Neural cell (in vitro differentiated cells): ENCODE results near the gene MEGF9. TPM values are rescaled to one million over a fixed set of nuclear protein-coding genes. Genes with fewer than 3 reads are reported as not detected.

ENCODE experiments used
- H2AFZ ChIP-seq: fragments of 200-600, 300-800 bp; sonication (generic), shearing (Covaris generic); 2 replicates; pipeline ENCODE4 v1.6.0; 2014; ENCODE audit warnings: low read depth, mild to moderate bottlenecking, antibody characterized with exemption, low read length, moderate library complexity
- H3F3A ChIP-seq: fragments of 200-600 bp; shearing (Covaris generic); 2 replicates; pipeline ENCODE4 v1.6.1; 2016; ENCODE audit warnings: mild to moderate bottlenecking, moderate library complexity, mixed read lengths, antibody characterized with exemption, low read length; ENCODE audit not compliant: insufficient read depth, poor library complexity, severe bottlenecking
- H3K27ac ChIP-seq: fragments of 200-600, 300-800 bp; sonication (generic), shearing (Covaris generic); 2 replicates; pipeline ENCODE4 v1.5.1; 2014; ENCODE audit warnings: mild to moderate bottlenecking, low read length, moderate library complexity
- H3K27me3 ChIP-seq: fragments of 300-800, 200-600 bp; sonication (generic), shearing (Covaris generic); 2 replicates; pipeline ENCODE4 v1.6.0; 2014; ENCODE audit warnings: mild to moderate bottlenecking, low read depth, low read length, moderate library complexity; ENCODE audit not compliant: insufficient read depth
- H3K36me3 ChIP-seq: fragments of 300-800, 200-600 bp; sonication (generic), shearing (Covaris generic); 2 replicates; pipeline ENCODE4 v1.5.1; 2014; ENCODE audit warnings: mild to moderate bottlenecking, antibody characterized with exemption, low read length, moderate library complexity; ENCODE audit not compliant: insufficient read depth
- H3K4me2 ChIP-seq: fragments of 300-800, 200-600 bp; sonication (generic), shearing (Covaris generic); 2 replicates; pipeline ENCODE4 v1.6.0; 2014; ENCODE audit warnings: mild to moderate bottlenecking, low read length
- H3K4me3 ChIP-seq: fragments of 300-800, 200-600 bp; sonication (generic), shearing (Covaris generic); 2 replicates; pipeline ENCODE4 v1.5.1; 2014; ENCODE audit warnings: mild to moderate bottlenecking, low read length, moderate library complexity
- H3K79me2 ChIP-seq: fragments of 200-600 bp; shearing (Covaris generic); replicated peaks from 2 replicates; pipeline ENCODE4 v1.6.0; 2014; ENCODE audit warnings: mild to moderate bottlenecking, low read length, moderate library complexity; ENCODE audit not compliant: insufficient read depth
- H3K9ac ChIP-seq: fragments of 300-800, 200-600 bp; sonication (generic), shearing (Covaris generic); 2 replicates; pipeline ENCODE4 v1.6.1; 2016; ENCODE audit warnings: mild to moderate bottlenecking, low read length, mixed read lengths
- H3K9me2 ChIP-seq: fragments of 200-600 bp; shearing (Covaris generic); 2 replicates; pipeline ENCODE4 v1.6.1; 2016; ENCODE audit warnings: mild to moderate bottlenecking, low read length, mixed read lengths; ENCODE audit not compliant: insufficient read depth
- H3K9me3 ChIP-seq: fragments of 200-600, 300-800 bp; sonication (generic), shearing (Covaris generic); 2 replicates; pipeline ENCODE4 v1.6.1; 2016; ENCODE audit warnings: mild to moderate bottlenecking, mixed run types, low read length, moderate library complexity, mixed read lengths
- H4K20me1 ChIP-seq: fragments of 200-600 bp; shearing (Covaris generic); 2 replicates; pipeline ENCODE4 v1.6.1; 2016; ENCODE audit warnings: mild to moderate bottlenecking, mixed run types; ENCODE audit not compliant: insufficient read depth
- EP300 ChIP-seq: fragments of 450-650 bp; conservative IDR thresholded peaks from 2 replicates; pipeline ENCODE4 v1.6.1; 2014; ENCODE audit warnings: antibody characterized with exemption, mild to moderate bottlenecking, moderate library complexity; ENCODE audit not compliant: poor library complexity, severe bottlenecking
- EZH2 ChIP-seq: fragments of 200-600, 300-800 bp; shearing (Covaris generic), sonication (generic); IDR thresholded peaks from 2 replicates; pipeline ENCODE4 v1.6.1; 2014; ENCODE audit warnings: antibody characterized with exemption, low read length, borderline replicate concordance, mild to moderate bottlenecking; ENCODE audit not compliant: insufficient read depth, poor library complexity, severe bottlenecking
- MXI1 ChIP-seq: fragments of 450-650 bp; conservative IDR thresholded peaks from 2 replicates; pipeline ENCODE4 v1.6.1; 2014; ENCODE audit warnings: antibody characterized with exemption, mild to moderate bottlenecking; ENCODE audit not compliant: poor library complexity, severe bottlenecking
- POLR2AphosphoS5 ChIP-seq: IDR thresholded peaks from 2 replicates; pipeline ENCODE4 v1.6.1; 2012
- RAD21 ChIP-seq: fragments of 450-650 bp; conservative IDR thresholded peaks from 2 replicates; pipeline ENCODE4 v1.6.1; 2014; ENCODE audit warnings: antibody characterized with exemption, mild to moderate bottlenecking, moderate library complexity
- SMC3 ChIP-seq: fragments of 450-650 bp; conservative IDR thresholded peaks from 2 replicates; pipeline ENCODE4 v1.6.1; 2014; ENCODE audit warnings: antibody characterized with exemption, mild to moderate bottlenecking, moderate library complexity; ENCODE audit not compliant: poor library complexity
- TAF1 ChIP-seq: IDR thresholded peaks from 2 replicates; pipeline ENCODE4 v1.6.1; 2012; ENCODE audit warnings: low read depth
- polyA plus RNA-seq: library from polyadenylated mRNA; depleted of rRNA; stranded (reverse); fragments of >200 nt; gene quantifications from 2 replicates; pipeline ENCODE4 v1.2.3, GENCODE V29; 2014
- TF ChIP-seq, protein P1 (sequence below): IDR thresholded peaks from 2 replicates; pipeline ENCODE4 v1.6.1; 2012; ENCODE audit warnings: borderline replicate concordance
- TF ChIP-seq, protein P2 (sequence below): fragments of 450-650 bp; IDR thresholded peaks from 2 replicates; pipeline ENCODE4 v1.5.1; 2014; ENCODE audit warnings: antibody characterized with exemption, mild to moderate bottlenecking, moderate library complexity; ENCODE audit not compliant: poor library complexity, severe bottlenecking

The MEGF9 gene
- polyA plus RNA-seq, 1 donor from 2014 or later = 35.0 TPM

- no peaks in the 10 kb centered on the region for H3K36me3 ChIP-seq
- H3K9me3 ChIP-seq = no peaks in the 10 kb centered on the region
- H3K9ac ChIP-seq = no peak overlapping the region
- no peaks in the 10 kb centered on the region for H4K20me1 ChIP-seq
- no peak overlapping the region for H3K4me3 ChIP-seq
- TF ChIP-seq EZH2 (no peak), MXI1 (no peak), TAF1 (no peak), RAD21 (no peak), POLR2AphosphoS5 (no peak), EP300 (no peak), SMC3 (no peak)
- TF ChIP-seq, protein P1, sequence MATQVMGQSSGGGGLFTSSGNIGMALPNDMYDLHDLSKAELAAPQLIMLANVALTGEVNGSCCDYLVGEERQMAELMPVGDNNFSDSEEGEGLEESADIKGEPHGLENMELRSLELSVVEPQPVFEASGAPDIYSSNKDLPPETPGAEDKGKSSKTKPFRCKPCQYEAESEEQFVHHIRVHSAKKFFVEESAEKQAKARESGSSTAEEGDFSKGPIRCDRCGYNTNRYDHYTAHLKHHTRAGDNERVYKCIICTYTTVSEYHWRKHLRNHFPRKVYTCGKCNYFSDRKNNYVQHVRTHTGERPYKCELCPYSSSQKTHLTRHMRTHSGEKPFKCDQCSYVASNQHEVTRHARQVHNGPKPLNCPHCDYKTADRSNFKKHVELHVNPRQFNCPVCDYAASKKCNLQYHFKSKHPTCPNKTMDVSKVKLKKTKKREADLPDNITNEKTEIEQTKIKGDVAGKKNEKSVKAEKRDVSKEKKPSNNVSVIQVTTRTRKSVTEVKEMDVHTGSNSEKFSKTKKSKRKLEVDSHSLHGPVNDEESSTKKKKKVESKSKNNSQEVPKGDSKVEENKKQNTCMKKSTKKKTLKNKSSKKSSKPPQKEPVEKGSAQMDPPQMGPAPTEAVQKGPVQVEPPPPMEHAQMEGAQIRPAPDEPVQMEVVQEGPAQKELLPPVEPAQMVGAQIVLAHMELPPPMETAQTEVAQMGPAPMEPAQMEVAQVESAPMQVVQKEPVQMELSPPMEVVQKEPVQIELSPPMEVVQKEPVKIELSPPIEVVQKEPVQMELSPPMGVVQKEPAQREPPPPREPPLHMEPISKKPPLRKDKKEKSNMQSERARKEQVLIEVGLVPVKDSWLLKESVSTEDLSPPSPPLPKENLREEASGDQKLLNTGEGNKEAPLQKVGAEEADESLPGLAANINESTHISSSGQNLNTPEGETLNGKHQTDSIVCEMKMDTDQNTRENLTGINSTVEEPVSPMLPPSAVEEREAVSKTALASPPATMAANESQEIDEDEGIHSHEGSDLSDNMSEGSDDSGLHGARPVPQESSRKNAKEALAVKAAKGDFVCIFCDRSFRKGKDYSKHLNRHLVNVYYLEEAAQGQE = no peak
- TF ChIP-seq, protein P2, sequence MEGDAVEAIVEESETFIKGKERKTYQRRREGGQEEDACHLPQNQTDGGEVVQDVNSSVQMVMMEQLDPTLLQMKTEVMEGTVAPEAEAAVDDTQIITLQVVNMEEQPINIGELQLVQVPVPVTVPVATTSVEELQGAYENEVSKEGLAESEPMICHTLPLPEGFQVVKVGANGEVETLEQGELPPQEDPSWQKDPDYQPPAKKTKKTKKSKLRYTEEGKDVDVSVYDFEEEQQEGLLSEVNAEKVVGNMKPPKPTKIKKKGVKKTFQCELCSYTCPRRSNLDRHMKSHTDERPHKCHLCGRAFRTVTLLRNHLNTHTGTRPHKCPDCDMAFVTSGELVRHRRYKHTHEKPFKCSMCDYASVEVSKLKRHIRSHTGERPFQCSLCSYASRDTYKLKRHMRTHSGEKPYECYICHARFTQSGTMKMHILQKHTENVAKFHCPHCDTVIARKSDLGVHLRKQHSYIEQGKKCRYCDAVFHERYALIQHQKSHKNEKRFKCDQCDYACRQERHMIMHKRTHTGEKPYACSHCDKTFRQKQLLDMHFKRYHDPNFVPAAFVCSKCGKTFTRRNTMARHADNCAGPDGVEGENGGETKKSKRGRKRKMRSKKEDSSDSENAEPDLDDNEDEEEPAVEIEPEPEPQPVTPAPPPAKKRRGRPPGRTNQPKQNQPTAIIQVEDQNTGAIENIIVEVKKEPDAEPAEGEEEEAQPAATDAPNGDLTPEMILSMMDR = no peak
- H3F3A ChIP-seq = no peaks in the 10 kb centered on the region
- H3K79me2 ChIP-seq = no peaks in the 10 kb centered on the region
- no peak overlapping the region for H3K4me2 ChIP-seq
- no peaks in the 10 kb centered on the region for H3K9me2 ChIP-seq
- no peaks in the 10 kb centered on the region for H3K27me3 ChIP-seq
- no peak overlapping the region for H2AFZ ChIP-seq
- no peak overlapping the region for H3K27ac ChIP-seq
Measured at GRCh38 chr9:120616966-120617935, 97.0 kb downstream of the MEGF9 start.

DNA sequence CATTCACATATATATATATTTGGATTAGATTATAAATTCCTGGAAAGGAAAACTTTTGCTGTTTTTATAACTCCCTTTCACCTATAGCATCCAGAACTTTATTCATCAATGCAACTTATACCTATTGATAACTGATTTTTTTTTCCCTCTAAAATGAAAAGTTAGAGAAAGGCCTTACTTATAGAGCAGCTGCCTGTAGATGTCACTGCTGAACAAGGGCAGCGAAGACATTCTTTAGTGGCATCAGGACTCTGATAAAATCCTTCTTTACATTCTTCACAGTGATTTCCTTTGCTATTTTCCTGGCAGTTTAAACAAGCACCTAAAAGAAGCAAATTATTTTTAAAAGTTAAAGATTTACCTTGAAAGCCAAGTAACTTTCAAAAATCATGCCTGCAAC lies 102.1 kb downstream of the MEGF9 start:
- Histone ChIP-seq H3K79me2 (no peaks in the 10 kb centered on the region), H3K4me2 (no peak overlapping the region), H3K27ac (no peak overlapping the region), H3K9ac (no peak overlapping the region), H3K36me3 (peaks cover 1% of the 10 kb centered on the region), H3K9me2 (no peaks in the 10 kb centered on the region), H4K20me1 (no peaks in the 10 kb centered on the region), H3K4me3 (no peak overlapping the region), H3K27me3 (no peaks in the 10 kb centered on the region), H3F3A (no peaks in the 10 kb centered on the region), H3K9me3 (no peaks in the 10 kb centered on the region), H2AFZ (no peak overlapping the region)
- TF ChIP-seq EZH2 (no peak), MXI1 (no peak), POLR2AphosphoS5 (no peak), RAD21 (peak; percentile 38), EP300 (no peak), TAF1 (no peak), SMC3 (no peak)
- TF ChIP-seq, protein P1 = no peak
- TF ChIP-seq, protein P2 = peak; percentile 51
